ENCODE results near the gene ZNHIT3.

The ZNHIT3 gene

DNA sequence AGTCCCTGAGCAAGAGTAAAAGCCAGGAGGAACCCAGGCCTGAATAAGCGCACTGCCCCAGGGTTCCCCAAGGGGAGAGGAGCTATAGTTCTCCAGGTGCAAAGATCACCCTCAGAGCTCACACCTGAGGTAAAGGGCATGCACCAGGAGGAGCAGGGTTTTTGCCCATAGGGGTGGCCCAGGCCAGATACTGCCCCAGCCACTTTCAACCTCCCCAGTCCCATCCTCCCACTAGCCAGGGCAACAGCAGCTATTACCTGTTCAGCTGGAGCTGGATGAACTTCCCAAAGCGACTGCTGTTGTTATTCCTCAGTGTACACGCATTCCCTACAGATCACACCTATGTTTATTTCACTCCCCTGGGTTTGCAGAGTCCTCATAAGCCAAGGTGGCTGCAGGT is 28.4 kb downstream of the ZNHIT3 start:
- Histone ChIP-seq H3K27me3 (ENCODE audit: insufficient read depth, poor library complexity, severe bottlenecking) (no peaks in the 10 kb centered on the region), H3K27ac (replicated peaks) (no peak overlapping the region), H3K4me3 (replicated peaks; ENCODE audit: insufficient read depth, low read length) (no peak overlapping the region)
- TF ChIP-seq SPI1 (IDR thresholded peaks at IDR 0.05; ENCODE audit: borderline replicate concordance, low read depth) (no peak), POLR2AphosphoS5 (IDR thresholded peaks at IDR 0.05; ENCODE audit: low read depth) (no peak), GABPA (IDR thresholded peaks at IDR 0.05; ENCODE audit: low read depth) (no peak)
- TF ChIP-seq, protein P1, sequence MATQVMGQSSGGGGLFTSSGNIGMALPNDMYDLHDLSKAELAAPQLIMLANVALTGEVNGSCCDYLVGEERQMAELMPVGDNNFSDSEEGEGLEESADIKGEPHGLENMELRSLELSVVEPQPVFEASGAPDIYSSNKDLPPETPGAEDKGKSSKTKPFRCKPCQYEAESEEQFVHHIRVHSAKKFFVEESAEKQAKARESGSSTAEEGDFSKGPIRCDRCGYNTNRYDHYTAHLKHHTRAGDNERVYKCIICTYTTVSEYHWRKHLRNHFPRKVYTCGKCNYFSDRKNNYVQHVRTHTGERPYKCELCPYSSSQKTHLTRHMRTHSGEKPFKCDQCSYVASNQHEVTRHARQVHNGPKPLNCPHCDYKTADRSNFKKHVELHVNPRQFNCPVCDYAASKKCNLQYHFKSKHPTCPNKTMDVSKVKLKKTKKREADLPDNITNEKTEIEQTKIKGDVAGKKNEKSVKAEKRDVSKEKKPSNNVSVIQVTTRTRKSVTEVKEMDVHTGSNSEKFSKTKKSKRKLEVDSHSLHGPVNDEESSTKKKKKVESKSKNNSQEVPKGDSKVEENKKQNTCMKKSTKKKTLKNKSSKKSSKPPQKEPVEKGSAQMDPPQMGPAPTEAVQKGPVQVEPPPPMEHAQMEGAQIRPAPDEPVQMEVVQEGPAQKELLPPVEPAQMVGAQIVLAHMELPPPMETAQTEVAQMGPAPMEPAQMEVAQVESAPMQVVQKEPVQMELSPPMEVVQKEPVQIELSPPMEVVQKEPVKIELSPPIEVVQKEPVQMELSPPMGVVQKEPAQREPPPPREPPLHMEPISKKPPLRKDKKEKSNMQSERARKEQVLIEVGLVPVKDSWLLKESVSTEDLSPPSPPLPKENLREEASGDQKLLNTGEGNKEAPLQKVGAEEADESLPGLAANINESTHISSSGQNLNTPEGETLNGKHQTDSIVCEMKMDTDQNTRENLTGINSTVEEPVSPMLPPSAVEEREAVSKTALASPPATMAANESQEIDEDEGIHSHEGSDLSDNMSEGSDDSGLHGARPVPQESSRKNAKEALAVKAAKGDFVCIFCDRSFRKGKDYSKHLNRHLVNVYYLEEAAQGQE (IDR thresholded peaks at IDR 0.05; ENCODE audit: insufficient replicate concordance, low read depth): no peak
- no peak for DNase-seq (ENCODE audit: low read depth in 1 of 2, low spot score in 1 of 2)

GRCh38 chr17:36515837-36516236 is 29.4 kb downstream of the ZNHIT3 start:
- H3K4me3 ChIP-seq (replicated peaks; ENCODE audit: insufficient read depth, low read length): no peak overlapping the region
- no peaks in the 10 kb centered on the region for H3K27me3 ChIP-seq (ENCODE audit: insufficient read depth, poor library complexity, severe bottlenecking)
- H3K27ac ChIP-seq (replicated peaks): no peak overlapping the region
- TF ChIP-seq, protein P1 (IDR thresholded peaks at IDR 0.05; ENCODE audit: insufficient replicate concordance, low read depth): no peak
- no peak for TF ChIP-seq SPI1 (IDR thresholded peaks at IDR 0.05; ENCODE audit: borderline replicate concordance, low read depth)
- TF ChIP-seq GABPA (IDR thresholded peaks at IDR 0.05; ENCODE audit: low read depth): no peak
- no peak for TF ChIP-seq CTCF (IDR thresholded peaks at IDR 0.05; ENCODE audit: insufficient read depth, low read length)
- no peak for TF ChIP-seq POLR2AphosphoS5 (IDR thresholded peaks at IDR 0.05; ENCODE audit: low read depth)
- no peak for DNase-seq (ENCODE audit: low read depth in 1 of 2, low spot score in 1 of 2)

DNA sequence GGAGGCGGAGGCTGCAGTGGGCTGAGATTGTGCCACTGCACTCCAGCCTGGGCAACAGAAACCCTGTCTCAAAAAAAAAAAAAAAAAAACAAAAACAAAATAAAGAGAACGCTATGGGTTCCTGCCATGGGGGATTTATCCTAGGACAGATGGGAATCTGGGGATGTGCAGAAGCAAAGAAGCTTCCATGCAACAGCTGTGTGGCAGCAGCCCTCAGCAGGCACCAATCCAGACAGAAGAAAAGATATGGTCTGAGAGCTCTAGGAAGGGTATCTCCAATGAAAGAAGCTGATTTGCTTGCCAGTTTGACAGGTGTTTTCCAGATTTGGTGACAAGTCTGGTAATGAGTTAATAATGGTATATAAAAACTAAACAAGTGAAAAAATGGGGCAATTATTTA is 36.6 kb downstream of the ZNHIT3 start:
- Histone ChIP-seq H3K4me3 (replicated peaks; ENCODE audit: insufficient read depth, low read length) (no peak overlapping the region), H3K27me3 (ENCODE audit: insufficient read depth, poor library complexity, severe bottlenecking) (no peaks in the 10 kb centered on the region), H3K27ac (replicated peaks) (no peak overlapping the region)
- no peak for DNase-seq (ENCODE audit: low read depth in 1 of 2, low spot score in 1 of 2)
- TF ChIP-seq POLR2AphosphoS5 (IDR thresholded peaks at IDR 0.05; ENCODE audit: low read depth) (no peak), GABPA (IDR thresholded peaks at IDR 0.05; ENCODE audit: low read depth) (no peak), CTCF (IDR thresholded peaks at IDR 0.05; ENCODE audit: insufficient read depth, low read length) (no peak)
- TF ChIP-seq, protein P1 (IDR thresholded peaks at IDR 0.05; ENCODE audit: insufficient replicate concordance, low read depth): no peak

Data from HL-60 (cell line).